Jurkat, Clone E6-1 (cell line): ENCODE measurements around the gene MICU1.

Experiments used
- DNase-seq: peaks from one replicate; pipeline ENCODE4 v3.0.0-alpha.2; 2011; ENCODE audit warnings: low read depth, low spot score
- H3K4me3 ChIP-seq: 2 replicates; pipeline ENCODE4 v1.5.1; 2011; ENCODE audit warnings: mild to moderate bottlenecking, low read length, control low read depth, moderate library complexity

Gene MICU1

GRCh38 chr10:72340510-72341261, 285.2 kb downstream of the MICU1 start:
- H3K4me3 ChIP-seq: no peak overlapping the region
- no peak for DNase-seq

GRCh38 chr10:72338180-72338579, 287.7 kb downstream of the MICU1 start:
- DNase-seq: no peak
- no peak overlapping the region for H3K4me3 ChIP-seq

DNA sequence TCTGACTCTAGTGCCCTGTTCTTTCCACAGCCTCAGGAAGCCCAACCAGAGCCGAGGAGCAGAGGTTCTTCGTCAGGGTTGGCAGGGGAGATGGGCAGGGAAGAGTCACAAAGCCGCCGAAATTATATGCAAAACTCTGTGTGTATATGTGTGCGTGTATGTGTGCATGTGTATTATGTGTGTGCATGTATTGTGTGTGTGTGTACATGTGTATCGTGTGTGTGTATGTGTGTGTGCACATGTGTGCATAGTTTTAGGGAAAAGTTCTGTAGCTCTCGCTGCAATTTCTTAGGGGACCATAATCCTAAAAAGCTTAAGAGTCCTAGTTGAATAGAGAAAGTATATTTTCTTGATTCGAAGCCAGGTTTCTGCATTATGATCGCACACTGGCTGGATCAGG, 288.2 kb downstream of the MICU1 start:
- no peak overlapping the region for H3K4me3 ChIP-seq
- DNase-seq: no peak

- no peak overlapping the region for H3K4me3 ChIP-seq
- no peak for DNase-seq
Observed at GRCh38 chr10:72337039-72337629, 288.7 kb downstream of the MICU1 start.

GRCh38 chr10:72336259-72337038, 289.4 kb downstream of the MICU1 start:
- no peak overlapping the region for H3K4me3 ChIP-seq
- no peak for DNase-seq

- H3K4me3 ChIP-seq: peak overlapping the region; percentile 41
- no peak for DNase-seq
Observed at GRCh38 chr10:72335394-72336258, 290.3 kb downstream of the MICU1 start.

- peak; percentile 98 for DNase-seq
- peak overlapping the region; percentile 41 for H3K4me3 ChIP-seq
Observed at GRCh38 chr10:72334825-72335393, 291.0 kb downstream of the MICU1 start.

DNA sequence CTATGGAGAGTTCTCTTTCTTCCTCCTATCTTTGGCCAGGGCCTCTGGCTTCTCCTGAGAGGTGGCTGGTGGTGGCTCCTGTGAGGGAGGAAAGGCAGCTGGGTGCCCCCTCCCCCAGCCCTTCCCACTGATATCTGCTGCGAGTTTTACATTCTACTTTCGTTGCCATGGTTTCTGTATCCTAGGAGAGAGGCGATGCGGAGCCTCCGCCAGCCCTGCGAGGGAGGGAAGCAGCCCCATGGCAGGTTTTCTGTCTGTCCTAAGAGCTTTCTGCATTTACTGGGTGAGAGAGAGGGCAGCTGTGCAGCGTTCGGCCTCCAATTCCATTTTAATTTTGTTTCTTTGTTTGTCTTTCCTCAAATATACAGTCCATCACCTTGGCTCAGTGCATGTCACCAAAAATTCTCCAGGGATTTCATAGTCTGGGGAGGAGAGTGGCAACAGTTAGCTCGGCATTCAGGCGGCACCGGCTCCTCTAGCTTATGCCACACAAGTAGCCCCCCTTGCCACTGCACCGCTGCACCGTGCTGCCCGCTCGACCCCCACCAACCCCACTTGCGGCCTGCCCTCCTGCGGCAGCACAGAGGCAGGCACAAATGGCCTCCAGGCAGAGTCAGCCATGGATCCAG, 291.6 kb downstream of the MICU1 start:
- peak overlapping the region; percentile 41 for H3K4me3 ChIP-seq

GRCh38 chr10:72333112-72334015, 292.5 kb downstream of the MICU1 start:
- H3K4me3 ChIP-seq: peak overlapping the region; percentile 7; the same call in 1 of the 2 replicates
- DNase-seq: no peak

More for the DNA sequence above, 291.6 kb downstream of the MICU1 start:
- DNase-seq: peak; percentile 90

- peak overlapping the region; percentile 54 for H3K4me3 ChIP-seq
- DNase-seq: no peak
Observed at GRCh38 chr10:72332423-72333111, 293.3 kb downstream of the MICU1 start.

- H3K4me3 ChIP-seq: peak overlapping the region; percentile 54
Observed at GRCh38 chr10:72331575-72332422, 294.1 kb downstream of the MICU1 start.

GRCh38 chr10:72330069-72330426, 295.8 kb downstream of the MICU1 start:
- no peak for DNase-seq
- no peak overlapping the region for H3K4me3 ChIP-seq

More at GRCh38 chr10:72331575-72332422, 294.1 kb downstream of the MICU1 start:
- peak; percentile 99 for DNase-seq

DNA sequence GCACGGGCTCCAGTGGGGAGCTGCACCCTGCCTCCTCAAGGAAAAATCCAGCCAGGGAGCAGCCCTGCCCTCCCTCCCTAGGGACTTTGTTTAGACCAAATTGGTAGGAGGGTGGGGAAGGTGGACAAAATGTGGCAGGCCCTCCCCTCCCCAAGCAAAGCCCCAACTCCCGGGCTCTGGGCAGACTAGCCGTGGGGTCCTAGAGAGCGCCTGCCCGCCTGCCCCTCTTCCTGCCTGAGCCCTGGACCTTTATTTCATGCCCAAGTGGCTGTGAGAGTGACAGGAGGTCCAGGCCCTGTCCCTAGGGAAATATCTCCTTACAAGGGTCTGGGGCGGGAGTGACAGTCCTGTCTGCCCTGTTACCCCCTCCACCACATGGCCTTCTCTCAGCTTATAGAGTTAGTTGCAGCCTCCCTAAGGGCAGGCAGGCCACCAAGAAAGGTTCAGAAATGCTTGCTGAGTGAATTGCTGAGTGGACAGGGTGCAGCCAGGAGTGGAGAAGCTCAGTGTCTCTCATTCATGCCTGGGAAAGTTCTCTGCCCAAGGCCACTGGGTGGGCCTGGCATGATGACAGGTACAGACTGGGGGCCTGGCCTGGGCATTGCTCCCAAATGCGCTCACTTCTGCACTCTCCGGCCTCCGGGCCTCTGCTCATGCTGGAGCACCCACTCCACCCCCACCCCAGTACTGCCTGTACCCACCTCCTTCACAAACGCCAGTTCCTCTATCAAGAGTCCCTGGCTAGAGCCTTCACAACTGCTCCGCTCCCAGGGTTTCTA, 296.4 kb downstream of the MICU1 start:
- DNase-seq: no peak
- no peak overlapping the region for H3K4me3 ChIP-seq

GRCh38 chr10:72328829-72329204, 297.1 kb downstream of the MICU1 start:
- DNase-seq: no peak
- H3K4me3 ChIP-seq: no peak overlapping the region

DNA sequence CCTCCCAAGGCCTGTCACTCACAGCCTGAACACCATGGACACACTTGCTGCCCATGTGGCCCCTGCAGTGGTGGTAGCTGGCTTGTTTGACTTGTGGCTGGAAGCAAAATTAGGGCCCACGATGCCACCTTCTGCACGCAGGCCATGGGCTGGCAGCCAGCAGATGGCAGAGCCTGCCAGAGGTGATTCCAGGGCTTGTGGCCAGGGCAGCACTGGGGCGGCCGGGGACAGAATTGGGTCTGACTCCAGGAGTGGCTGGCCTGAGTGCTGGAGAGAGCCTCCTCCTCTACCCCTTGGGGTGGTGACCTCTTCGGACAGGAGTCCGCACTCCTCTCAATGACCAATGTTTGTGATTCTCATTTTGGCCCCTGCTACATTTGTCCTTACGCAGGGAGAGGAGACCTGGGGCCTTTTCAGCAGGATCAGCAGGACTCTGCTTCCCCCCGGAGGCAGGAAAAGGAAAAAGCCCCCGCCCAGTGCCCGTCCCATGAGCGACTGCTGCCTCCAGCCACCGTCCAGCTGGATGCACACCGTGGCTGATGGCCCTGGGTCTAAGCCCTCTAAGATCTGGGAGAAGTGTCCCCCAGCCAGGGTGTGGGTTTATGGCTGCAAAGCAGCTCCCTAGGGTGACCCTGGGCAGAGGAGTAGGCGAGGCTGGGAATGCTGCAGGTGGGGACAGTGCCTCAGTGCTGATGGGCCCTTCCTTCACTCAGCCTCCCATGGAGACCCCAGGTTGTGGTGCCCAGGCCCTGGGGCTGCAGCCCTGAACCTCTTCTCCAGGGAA, 297.6 kb downstream of the MICU1 start:
- no peak for DNase-seq
- no peak overlapping the region for H3K4me3 ChIP-seq
